ENCODE measurements around the gene MUC5AC. TPM values are rescaled to one million over a fixed set of nuclear protein-coding genes. Genes with fewer than 3 reads are reported as not detected.

MUC5AC gene
- total RNA-seq, 1 experiment from 2014 or later = 0.11 TPM

DNA sequence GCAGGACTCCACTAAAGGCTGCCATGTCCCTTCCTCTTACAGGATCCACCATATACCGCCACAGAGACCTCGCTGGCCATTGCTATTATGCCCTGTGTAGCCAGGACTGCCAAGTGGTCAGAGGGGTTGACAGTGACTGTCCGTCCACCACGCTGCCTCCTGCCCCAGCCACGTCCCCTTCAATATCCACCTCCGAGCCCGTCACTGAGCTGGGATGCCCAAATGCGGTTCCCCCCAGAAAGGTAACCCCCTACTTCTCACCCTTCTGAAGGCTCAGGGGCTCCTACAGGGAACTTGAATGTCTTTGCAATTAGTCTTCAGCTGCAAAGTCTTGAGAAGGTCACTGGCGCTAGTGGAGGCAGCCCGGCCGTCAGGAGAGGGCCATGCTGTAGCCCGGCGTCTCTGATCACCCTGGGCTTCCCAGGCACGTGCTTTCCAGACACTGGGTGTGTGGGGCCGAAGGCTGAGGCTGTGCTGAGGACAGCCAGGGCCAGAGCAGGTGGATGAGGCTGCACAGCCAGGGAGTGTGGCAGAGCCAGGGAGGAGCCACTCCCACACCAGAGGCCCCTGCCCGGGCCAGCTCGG is 35.1 kb downstream of the MUC5AC start:
- H4K20me1 ChIP-seq (ENCODE audit: low read length) = no peaks in the 10 kb centered on the region
- DNase-seq (no peak), ATAC-seq (no peak)
- H3K4me2 ChIP-seq (ENCODE audit: low read length) = no peak overlapping the region
- H3K9me3 ChIP-seq (ENCODE audit: low read length) = no peaks in the 10 kb centered on the region
- ChIA-PET POLR2A (ENCODE audit: unreplicated experiment) (no interaction called here), CTCF (no interaction called here)
- no peaks in the 10 kb centered on the region for H3K79me2 ChIP-seq (ENCODE audit: low read length)
- no peak overlapping the region for H3K9ac ChIP-seq (ENCODE audit: low read length)
- no peaks in the 10 kb centered on the region for H3K36me3 ChIP-seq (ENCODE audit: low read depth, low read length)
- H3K9me2 ChIP-seq (replicated peaks; ENCODE audit: low read length) = no peaks in the 10 kb centered on the region
- H3F3A ChIP-seq (ENCODE audit: low read length, unreplicated experiment) = no peaks in the 10 kb centered on the region
- TF ChIP-seq EZH2 (IDR thresholded peaks at IDR 0.05; ENCODE audit: low read length, unreplicated experiment) (no peak), EZH2phosphoT487 (IDR thresholded peaks at IDR 0.05; ENCODE audit: borderline replicate concordance, low read length) (no peak)
- TF ChIP-seq, protein P1, sequence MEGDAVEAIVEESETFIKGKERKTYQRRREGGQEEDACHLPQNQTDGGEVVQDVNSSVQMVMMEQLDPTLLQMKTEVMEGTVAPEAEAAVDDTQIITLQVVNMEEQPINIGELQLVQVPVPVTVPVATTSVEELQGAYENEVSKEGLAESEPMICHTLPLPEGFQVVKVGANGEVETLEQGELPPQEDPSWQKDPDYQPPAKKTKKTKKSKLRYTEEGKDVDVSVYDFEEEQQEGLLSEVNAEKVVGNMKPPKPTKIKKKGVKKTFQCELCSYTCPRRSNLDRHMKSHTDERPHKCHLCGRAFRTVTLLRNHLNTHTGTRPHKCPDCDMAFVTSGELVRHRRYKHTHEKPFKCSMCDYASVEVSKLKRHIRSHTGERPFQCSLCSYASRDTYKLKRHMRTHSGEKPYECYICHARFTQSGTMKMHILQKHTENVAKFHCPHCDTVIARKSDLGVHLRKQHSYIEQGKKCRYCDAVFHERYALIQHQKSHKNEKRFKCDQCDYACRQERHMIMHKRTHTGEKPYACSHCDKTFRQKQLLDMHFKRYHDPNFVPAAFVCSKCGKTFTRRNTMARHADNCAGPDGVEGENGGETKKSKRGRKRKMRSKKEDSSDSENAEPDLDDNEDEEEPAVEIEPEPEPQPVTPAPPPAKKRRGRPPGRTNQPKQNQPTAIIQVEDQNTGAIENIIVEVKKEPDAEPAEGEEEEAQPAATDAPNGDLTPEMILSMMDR (conservative IDR thresholded peaks at IDR 0.05; ENCODE audit: low read depth, low read length) = no peak
- no peaks in the 10 kb centered on the region for H3K4me1 ChIP-seq (ENCODE audit: insufficient read depth, low read length)
- intact Hi-C loops (cut with micrococcal nuclease) = no loop called here
- H3K4me3 ChIP-seq (ENCODE audit: low read length) = no peak overlapping the region
- no peak overlapping the region for H2AFZ ChIP-seq (ENCODE audit: low read length)
- H3K27ac ChIP-seq (ENCODE audit: low read length) = no peak overlapping the region
- no peaks in the 10 kb centered on the region for H3K27me3 ChIP-seq (ENCODE audit: low read length)
- BruUV-seq (replicated peaks) = no TSS peak

DNA sequence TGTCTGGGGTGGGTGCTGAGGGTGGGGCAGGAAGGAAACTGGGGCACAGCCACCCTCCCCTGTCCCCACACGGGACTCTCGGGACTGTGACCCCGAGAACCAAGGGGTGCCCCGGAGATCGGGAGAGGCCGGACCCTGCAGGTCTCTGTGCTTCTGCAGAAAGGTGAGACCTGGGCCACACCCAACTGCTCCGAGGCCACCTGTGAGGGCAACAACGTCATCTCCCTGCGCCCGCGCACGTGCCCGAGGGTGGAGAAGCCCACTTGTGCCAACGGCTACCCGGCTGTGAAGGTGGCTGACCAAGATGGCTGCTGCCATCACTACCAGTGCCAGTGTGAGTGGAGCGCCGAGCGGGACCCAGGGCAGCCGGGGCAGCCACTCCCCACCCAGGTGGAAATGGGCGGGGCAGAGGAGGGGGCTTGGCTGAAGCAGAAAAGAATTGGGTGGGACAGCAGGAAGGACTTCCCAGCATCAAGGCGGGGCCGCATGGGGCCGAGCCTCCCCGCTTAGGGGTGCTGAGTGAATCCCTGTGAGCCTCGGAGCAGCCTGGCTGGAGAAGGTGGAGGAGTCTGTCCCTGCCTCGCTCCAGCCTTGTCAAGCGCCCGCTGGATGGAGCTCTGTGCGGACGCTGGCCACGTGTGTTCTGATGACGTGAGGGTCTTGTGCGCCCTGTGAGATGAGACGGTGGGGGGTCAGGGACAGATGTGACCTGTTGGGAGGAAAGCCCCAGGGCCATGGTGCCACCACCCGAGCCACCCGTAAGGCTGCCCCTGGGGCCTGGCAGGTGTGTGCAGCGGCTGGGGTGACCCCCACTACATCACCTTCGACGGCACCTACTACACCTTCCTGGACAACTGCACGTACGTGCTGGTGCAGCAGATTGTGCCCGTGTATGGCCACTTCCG is 35.8 kb downstream of the MUC5AC start:
- no peak overlapping the region for H3K4me3 ChIP-seq (ENCODE audit: low read length)
- BruUV-seq (replicated peaks) = no TSS peak
- no peak overlapping the region for H3K4me2 ChIP-seq (ENCODE audit: low read length)
- H3K27ac ChIP-seq (ENCODE audit: low read length) = no peak overlapping the region
- TF ChIP-seq, protein P1 (conservative IDR thresholded peaks at IDR 0.05; ENCODE audit: low read depth, low read length) = no peak
- TF ChIP-seq EZH2 (IDR thresholded peaks at IDR 0.05; ENCODE audit: low read length, unreplicated experiment) = no peak
- no peak for TF ChIP-seq EZH2phosphoT487 (IDR thresholded peaks at IDR 0.05; ENCODE audit: borderline replicate concordance, low read length)
- ChIA-PET POLR2A (ENCODE audit: unreplicated experiment) (no interaction called here), CTCF (no interaction called here)
- DNase-seq (no peak), ATAC-seq (no peak)
- H3K79me2 ChIP-seq (ENCODE audit: low read length) = no peaks in the 10 kb centered on the region
- no peaks in the 10 kb centered on the region for H4K20me1 ChIP-seq (ENCODE audit: low read length)
- no peak overlapping the region for H3K9ac ChIP-seq (ENCODE audit: low read length)
- H3K4me1 ChIP-seq (ENCODE audit: insufficient read depth, low read length) = no peaks in the 10 kb centered on the region
- no peaks in the 10 kb centered on the region for H3K9me2 ChIP-seq (replicated peaks; ENCODE audit: low read length)
- no peaks in the 10 kb centered on the region for H3K27me3 ChIP-seq (ENCODE audit: low read length)
- intact Hi-C loops (cut with micrococcal nuclease) = no loop called here
- H3K9me3 ChIP-seq (ENCODE audit: low read length) = no peaks in the 10 kb centered on the region
- no peak overlapping the region for H2AFZ ChIP-seq (ENCODE audit: low read length)
- no peaks in the 10 kb centered on the region for H3K36me3 ChIP-seq (ENCODE audit: low read depth, low read length)
- H3F3A ChIP-seq (ENCODE audit: low read length, unreplicated experiment) = no peaks in the 10 kb centered on the region
